ENCODE data around the gene MET. TPM values are rescaled to one million over a fixed set of nuclear protein-coding genes. Genes with fewer than 3 reads are reported as not detected.

Gene MET
- total RNA-seq, 2 experiments from 2014 or later: 0.16 to 0.27 TPM

- ATAC-seq (no peak), DNase-seq (no peak)
- Mint-ChIP-seq H3K27ac (no peak overlapping the region), H3K36me3 (ENCODE audit: low read depth) (no peaks in the 10 kb centered on the region), H3K9me3 (no peaks in the 10 kb centered on the region), H3K4me1 (ENCODE audit: low read depth) (no peaks in the 10 kb centered on the region), H3K27me3 (peaks cover 12% of the 10 kb centered on the region), H3K4me3 (no peak overlapping the region)
- no peak for TF ChIP-seq CTCF (IDR thresholded peaks at IDR 0.05)
- intact Hi-C loops (cut with micrococcal nuclease): no loop called here
- ChIA-PET CTCF (no interaction called here), POLR2A (no interaction called here)
Observed at GRCh38 chr7:116840256-116840655, 168.3 kb downstream of the MET start.

GRCh38 chr7:116842371-116842770, 170.4 kb downstream of the MET start:
- Mint-ChIP-seq H3K27ac (no peak overlapping the region), H3K4me3 (no peak overlapping the region), H3K9me3 (no peaks in the 10 kb centered on the region), H3K36me3 (ENCODE audit: low read depth) (no peaks in the 10 kb centered on the region), H3K4me1 (ENCODE audit: low read depth) (no peaks in the 10 kb centered on the region), H3K27me3 (peaks cover 17% of the 10 kb centered on the region)
- TF ChIP-seq CTCF (IDR thresholded peaks at IDR 0.05): no peak
- POLR2A ChIA-PET: no interaction called here
- DNase-seq (no peak), ATAC-seq (no peak)
- intact Hi-C loops (cut with micrococcal nuclease): no loop called here
- CTCF ChIA-PET: no interaction called here

GRCh38 chr7:116843378-116843777, 171.4 kb downstream of the MET start:
- Mint-ChIP-seq H3K4me1 (ENCODE audit: low read depth) (no peaks in the 10 kb centered on the region), H3K27me3 (peaks cover 17% of the 10 kb centered on the region), H3K27ac (no peak overlapping the region), H3K36me3 (ENCODE audit: low read depth) (no peaks in the 10 kb centered on the region), H3K4me3 (no peak overlapping the region), H3K9me3 (no peaks in the 10 kb centered on the region)
- intact Hi-C loops (cut with micrococcal nuclease): no loop called here
- ATAC-seq (no peak), DNase-seq (no peak)
- no peak for TF ChIP-seq CTCF (IDR thresholded peaks at IDR 0.05)
- ChIA-PET POLR2A (no interaction called here), CTCF (no interaction called here)

Other genes starting within 250 kb of the MET start
- gene CAV2, start 172.5 kb upstream of the MET start, total RNA-seq: not detected
- gene CAV1, start 147.2 kb upstream of the MET start, total RNA-seq: under 1 TPM; 0.18 to 0.74 TPM
- gene CAPZA2, start 190.4 kb downstream of the MET start, total RNA-seq: 100 to 1,000 TPM; 122 to 133 TPM